ENCODE data around the gene PRDX3.
"Not testable (repeated sequence)": the region's sequence is repeated elsewhere in the genome, so short reads cannot be mapped to it uniquely, and the experiment has no call there.

The PRDX3 gene

GRCh38 chr10:119138346-119139306 is 40.0 kb downstream of the PRDX3 start (continued):
- TF ChIP-seq TSHZ2 (CRISPR knock-in tag; IDR thresholded peaks at IDR 0.05) (no peak), ZNF70 (CRISPR knock-in tag; IDR thresholded peaks at IDR 0.05) (no peak), PATZ1 (CRISPR knock-in tag; IDR thresholded peaks at IDR 0.05; ENCODE audit: borderline replicate concordance) (no peak), ZFP3 (CRISPR knock-in tag; IDR thresholded peaks at IDR 0.05) (no peak), TCF4 (CRISPR knock-in tag; IDR thresholded peaks at IDR 0.05; ENCODE audit: borderline replicate concordance) (no peak), GLIS3 (CRISPR knock-in tag; IDR thresholded peaks at IDR 0.05) (no peak)

- not testable (repeated sequence) for ATAC-seq
Observed at GRCh38 chr10:119137878-119138277, 40.7 kb downstream of the PRDX3 start.

- TF ChIP-seq RARB (CRISPR knock-in tag; IDR thresholded peaks at IDR 0.05) (no peak), OSR1 (CRISPR knock-in tag; IDR thresholded peaks at IDR 0.05) (no peak), ISL1 (CRISPR knock-in tag; IDR thresholded peaks at IDR 0.05) (no peak), SNAI2 (CRISPR knock-in tag; IDR thresholded peaks at IDR 0.05) (no peak), ZFP3 (CRISPR knock-in tag; IDR thresholded peaks at IDR 0.05) (no peak), PPARA (CRISPR knock-in tag; IDR thresholded peaks at IDR 0.05; ENCODE audit: borderline replicate concordance) (no peak), GLIS3 (CRISPR knock-in tag; IDR thresholded peaks at IDR 0.05) (no peak), TSHZ2 (CRISPR knock-in tag; IDR thresholded peaks at IDR 0.05) (no peak), POU6F1 (CRISPR knock-in tag; IDR thresholded peaks at IDR 0.05; ENCODE audit: borderline replicate concordance, low read depth) (no peak), PATZ1 (CRISPR knock-in tag; IDR thresholded peaks at IDR 0.05; ENCODE audit: borderline replicate concordance) (no peak), ZFP30 (CRISPR knock-in tag; IDR thresholded peaks at IDR 0.05) (no peak), ZNF8 (CRISPR knock-in tag; IDR thresholded peaks at IDR 0.05) (no peak), TCF4 (CRISPR knock-in tag; IDR thresholded peaks at IDR 0.05; ENCODE audit: borderline replicate concordance) (no peak)
- no peak for ATAC-seq
Observed at GRCh38 chr10:119136084-119136483, 42.5 kb downstream of the PRDX3 start.

GRCh38 chr10:119135513-119135881 is 43.1 kb downstream of the PRDX3 start:
- no peak for TF ChIP-seq SNAI2 (CRISPR knock-in tag; IDR thresholded peaks at IDR 0.05)
- no peak for ATAC-seq

Measured in SK-N-SH treated with all-trans-retinoic acid at 6 μM for 48 hours (cell line).